Measurements from ENCODE around the gene ST6GALNAC3. TPM values are rescaled to one million over a fixed set of nuclear protein-coding genes. Genes with fewer than 3 reads are reported as not detected.

The ST6GALNAC3 gene
- total and polyA plus RNA-seq, 4 donors: 0.50 to 20.2 (median 5.9) TPM

GRCh38 chr1:76620371-76620770, 545.8 kb downstream of the ST6GALNAC3 start:
- no peaks in the 10 kb centered on the region for H3K27me3 ChIP-seq (ENCODE audit: control insufficient read depth in 1 of 2, insufficient read depth in 2 of 2, low read length in 1 of 2)
- no peaks in the 10 kb centered on the region for H3K9me3 ChIP-seq (ENCODE audit: control insufficient read depth, low read length)
- intact Hi-C loops (cut with DNase I): no loop called here
- 95 to 98% methylated on average over 4 of the region's 4 CpGs for WGBS, 2 donors
- no peak overlapping the region for H3K4me3 ChIP-seq (ENCODE audit: low read length in 2 of 2)
- H3K27ac ChIP-seq (ENCODE audit: low read depth in 1 of 2, low read length in 2 of 2): no peak overlapping the region
- H3K4me1 ChIP-seq (ENCODE audit: control insufficient read depth in 1 of 2, insufficient read depth in 2 of 2, low read length in 2 of 2): no peaks in the 10 kb centered on the region
- ATAC-seq (ENCODE audit: low FRiP score) (no peak), DNase-seq (no peak)
- H3K36me3 ChIP-seq (ENCODE audit: control insufficient read depth in 1 of 2, insufficient read depth in 2 of 2, low read length in 1 of 2): no peaks in the 10 kb centered on the region

GRCh38 chr1:76622774-76623528, 548.4 kb downstream of the ST6GALNAC3 start:
- Histone ChIP-seq H3K36me3 (ENCODE audit: control insufficient read depth in 1 of 2, insufficient read depth in 2 of 2, low read length in 1 of 2) (no peaks in the 10 kb centered on the region), H3K27ac (ENCODE audit: low read depth in 1 of 2, low read length in 2 of 2) (no peak overlapping the region), H3K4me1 (ENCODE audit: control insufficient read depth in 1 of 2, insufficient read depth in 2 of 2, low read length in 2 of 2) (no peaks in the 10 kb centered on the region), H3K27me3 (ENCODE audit: control insufficient read depth in 1 of 2, insufficient read depth in 2 of 2, low read length in 1 of 2) (no peaks in the 10 kb centered on the region), H3K4me3 (ENCODE audit: low read length in 2 of 2) (no peak overlapping the region), H3K9me3 (ENCODE audit: control insufficient read depth, low read length) (no peaks in the 10 kb centered on the region)
- intact Hi-C loops (cut with DNase I): no loop called here
- no peak for DNase-seq
- WGBS, 2 donors: 90 to 93% methylated on average over 7 of the region's 7 CpGs
- no peak for ATAC-seq (ENCODE audit: low FRiP score)

- Histone ChIP-seq H3K9me3 (ENCODE audit: control insufficient read depth, low read length) (no peaks in the 10 kb centered on the region), H3K4me3 (ENCODE audit: low read length in 2 of 2) (no peak overlapping the region), H3K27me3 (ENCODE audit: control insufficient read depth in 1 of 2, insufficient read depth in 2 of 2, low read length in 1 of 2) (no peaks in the 10 kb centered on the region), H3K4me1 (ENCODE audit: control insufficient read depth in 1 of 2, insufficient read depth in 2 of 2, low read length in 2 of 2) (no peaks in the 10 kb centered on the region), H3K36me3 (ENCODE audit: control insufficient read depth in 1 of 2, insufficient read depth in 2 of 2, low read length in 1 of 2) (no peaks in the 10 kb centered on the region), H3K27ac (ENCODE audit: low read depth in 1 of 2, low read length in 2 of 2) (no peak overlapping the region)
- intact Hi-C loops (cut with DNase I): no loop called here
- ATAC-seq (ENCODE audit: low FRiP score) (no peak), DNase-seq (no peak)
- WGBS, 2 donors: 92 to 93% methylated on average over 2 of the region's 2 CpGs
Measured at GRCh38 chr1:76625886-76626678, 551.5 kb downstream of the ST6GALNAC3 start.

GRCh38 chr1:76627498-76627897, 553.0 kb downstream of the ST6GALNAC3 start:
- no peak overlapping the region for H3K4me3 ChIP-seq (ENCODE audit: low read length in 2 of 2)
- H3K27ac ChIP-seq (ENCODE audit: low read depth in 1 of 2, low read length in 2 of 2): no peak overlapping the region
- DNase-seq (no peak), ATAC-seq (ENCODE audit: low FRiP score) (no peak)
- H3K36me3 ChIP-seq (ENCODE audit: control insufficient read depth in 1 of 2, insufficient read depth in 2 of 2, low read length in 1 of 2): no peaks in the 10 kb centered on the region
- intact Hi-C loops (cut with DNase I): no loop called here
- no peaks in the 10 kb centered on the region for H3K27me3 ChIP-seq (ENCODE audit: control insufficient read depth in 1 of 2, insufficient read depth in 2 of 2, low read length in 1 of 2)
- H3K4me1 ChIP-seq (ENCODE audit: control insufficient read depth in 1 of 2, insufficient read depth in 2 of 2, low read length in 2 of 2): no peaks in the 10 kb centered on the region
- no peaks in the 10 kb centered on the region for H3K9me3 ChIP-seq (ENCODE audit: control insufficient read depth, low read length)
- 80 to 87% methylated on average over 5 of the region's 5 CpGs for WGBS, 2 donors

- H3K4me3 ChIP-seq (ENCODE audit: low read length in 2 of 2): no peak overlapping the region
- no peaks in the 10 kb centered on the region for H3K9me3 ChIP-seq (ENCODE audit: control insufficient read depth, low read length)
- no peaks in the 10 kb centered on the region for H3K4me1 ChIP-seq (ENCODE audit: control insufficient read depth in 1 of 2, insufficient read depth in 2 of 2, low read length in 2 of 2)
- intact Hi-C loops (cut with DNase I): no loop called here
- no peak overlapping the region for H3K27ac ChIP-seq (ENCODE audit: low read depth in 1 of 2, low read length in 2 of 2)
- no peaks in the 10 kb centered on the region for H3K27me3 ChIP-seq (ENCODE audit: control insufficient read depth in 1 of 2, insufficient read depth in 2 of 2, low read length in 1 of 2)
- no peak for ATAC-seq (ENCODE audit: low FRiP score)
- no peak for DNase-seq
- no peaks in the 10 kb centered on the region for H3K36me3 ChIP-seq (ENCODE audit: control insufficient read depth in 1 of 2, insufficient read depth in 2 of 2, low read length in 1 of 2)
Measured at GRCh38 chr1:76627901-76628300, 553.4 kb downstream of the ST6GALNAC3 start.

GRCh38 chr1:76632136-76632535, 557.6 kb downstream of the ST6GALNAC3 start:
- whole genome bisulfite sequencing, 2 donors: 95 to 99% methylated on average over 3 of the region's 3 CpGs
- H3K36me3 ChIP-seq (ENCODE audit: control insufficient read depth in 1 of 2, insufficient read depth in 2 of 2, low read length in 1 of 2): no peaks in the 10 kb centered on the region
- H3K27ac ChIP-seq (ENCODE audit: low read depth in 1 of 2, low read length in 2 of 2): no peak overlapping the region
- DNase-seq (no peak), ATAC-seq (ENCODE audit: low FRiP score) (no peak)
- no peaks in the 10 kb centered on the region for H3K27me3 ChIP-seq (ENCODE audit: control insufficient read depth in 1 of 2, insufficient read depth in 2 of 2, low read length in 1 of 2)
- H3K9me3 ChIP-seq (ENCODE audit: control insufficient read depth, low read length): no peaks in the 10 kb centered on the region
- intact Hi-C loops (cut with DNase I): no loop called here
- H3K4me1 ChIP-seq (ENCODE audit: control insufficient read depth in 1 of 2, insufficient read depth in 2 of 2, low read length in 2 of 2): no peaks in the 10 kb centered on the region
- H3K4me3 ChIP-seq (ENCODE audit: low read length in 2 of 2): no peak overlapping the region

GRCh38 chr1:76635784-76636183, 561.2 kb downstream of the ST6GALNAC3 start:
- no peaks in the 10 kb centered on the region for H3K4me1 ChIP-seq (ENCODE audit: control insufficient read depth in 1 of 2, insufficient read depth in 2 of 2, low read length in 2 of 2)
- H3K9me3 ChIP-seq (ENCODE audit: control insufficient read depth, low read length): no peaks in the 10 kb centered on the region
- WGBS, 2 donors: 87 to 92% methylated on average over 2 of the region's 2 CpGs
- H3K27ac ChIP-seq (ENCODE audit: low read depth in 1 of 2, low read length in 2 of 2): no peak overlapping the region
- ATAC-seq (ENCODE audit: low FRiP score) (no peak), DNase-seq (no peak)
- no peak overlapping the region for H3K4me3 ChIP-seq (ENCODE audit: low read length in 2 of 2)
- intact Hi-C loops (cut with DNase I): no loop called here
- no peaks in the 10 kb centered on the region for H3K27me3 ChIP-seq (ENCODE audit: control insufficient read depth in 1 of 2, insufficient read depth in 2 of 2, low read length in 1 of 2)
- H3K36me3 ChIP-seq (ENCODE audit: control insufficient read depth in 1 of 2, insufficient read depth in 2 of 2, low read length in 1 of 2): no peaks in the 10 kb centered on the region

GRCh38 chr1:76639181-76639580, 564.6 kb downstream of the ST6GALNAC3 start:
- intact Hi-C loops (cut with DNase I): no loop called here
- no peaks in the 10 kb centered on the region for H3K9me3 ChIP-seq (ENCODE audit: control insufficient read depth, low read length)
- no peaks in the 10 kb centered on the region for H3K4me1 ChIP-seq (ENCODE audit: control insufficient read depth in 1 of 2, insufficient read depth in 2 of 2, low read length in 2 of 2)
- no peaks in the 10 kb centered on the region for H3K27me3 ChIP-seq (ENCODE audit: control insufficient read depth in 1 of 2, insufficient read depth in 2 of 2, low read length in 1 of 2)
- no peak overlapping the region for H3K27ac ChIP-seq (ENCODE audit: low read depth in 1 of 2, low read length in 2 of 2)
- DNase-seq (no peak), ATAC-seq (ENCODE audit: low FRiP score) (no peak)
- H3K4me3 ChIP-seq (ENCODE audit: low read length in 2 of 2): no peak overlapping the region
- 97 to 99% methylated on average over 2 of the region's 2 CpGs for WGBS, 2 donors
- H3K36me3 ChIP-seq (ENCODE audit: control insufficient read depth in 1 of 2, insufficient read depth in 2 of 2, low read length in 1 of 2): no peaks in the 10 kb centered on the region

GRCh38 chr1:76640092-76640491, 565.5 kb downstream of the ST6GALNAC3 start:
- Histone ChIP-seq H3K27ac (ENCODE audit: low read depth in 1 of 2, low read length in 2 of 2) (no peak overlapping the region), H3K36me3 (ENCODE audit: control insufficient read depth in 1 of 2, insufficient read depth in 2 of 2, low read length in 1 of 2) (no peaks in the 10 kb centered on the region), H3K27me3 (ENCODE audit: control insufficient read depth in 1 of 2, insufficient read depth in 2 of 2, low read length in 1 of 2) (no peaks in the 10 kb centered on the region), H3K9me3 (ENCODE audit: control insufficient read depth, low read length) (peaks cover 2% of the 10 kb centered on the region), H3K4me3 (ENCODE audit: low read length in 2 of 2) (no peak overlapping the region), H3K4me1 (ENCODE audit: control insufficient read depth in 1 of 2, insufficient read depth in 2 of 2, low read length in 2 of 2) (no peaks in the 10 kb centered on the region)
- ATAC-seq (ENCODE audit: low FRiP score): no peak
- DNase-seq: no peak
- intact Hi-C loops (cut with DNase I): no loop called here

All from aorta (tissue), 5 donors.